Pons (tissue), 1 donor: ENCODE results near the gene MAP2K5.
A peak's percentile ranks its signal among the peaks of the same experiment; 100 is the strongest.
"Not testable (repeated sequence)": the region's sequence is repeated elsewhere in the genome, so short reads cannot be mapped to it uniquely, and the experiment has no call there.

Source experiments
- DNase-seq: peaks from one replicate; pipeline ENCODE4 v3.0.0-alpha.2; 2016; ENCODE audit warnings: low spot score

MAP2K5 gene

GRCh38 chr15:67672834-67673233, 130.3 kb downstream of the MAP2K5 start:
- DNase-seq = not testable (repeated sequence)

DNA sequence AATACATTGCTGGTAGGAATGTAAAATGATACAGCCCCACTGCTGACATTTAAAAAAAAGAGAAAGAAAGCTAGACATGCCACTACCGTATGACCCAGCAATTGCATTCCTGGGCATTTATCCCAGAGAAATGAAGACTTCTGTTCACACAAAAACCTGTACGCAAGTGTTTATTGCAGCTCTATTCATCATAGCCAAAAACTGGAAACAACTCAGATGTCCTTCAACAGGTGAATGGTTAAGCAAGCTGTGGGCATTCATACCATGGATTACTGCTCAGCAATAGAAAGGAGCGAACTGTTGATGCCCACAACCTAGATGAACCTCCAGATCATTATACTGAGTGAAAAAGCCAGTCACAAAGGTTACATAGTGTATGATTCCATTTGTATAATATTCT, 132.5 kb downstream of the MAP2K5 start:
- no peak for DNase-seq

GRCh38 chr15:67678089-67678488, 135.6 kb downstream of the MAP2K5 start:
- DNase-seq = no peak

DNA sequence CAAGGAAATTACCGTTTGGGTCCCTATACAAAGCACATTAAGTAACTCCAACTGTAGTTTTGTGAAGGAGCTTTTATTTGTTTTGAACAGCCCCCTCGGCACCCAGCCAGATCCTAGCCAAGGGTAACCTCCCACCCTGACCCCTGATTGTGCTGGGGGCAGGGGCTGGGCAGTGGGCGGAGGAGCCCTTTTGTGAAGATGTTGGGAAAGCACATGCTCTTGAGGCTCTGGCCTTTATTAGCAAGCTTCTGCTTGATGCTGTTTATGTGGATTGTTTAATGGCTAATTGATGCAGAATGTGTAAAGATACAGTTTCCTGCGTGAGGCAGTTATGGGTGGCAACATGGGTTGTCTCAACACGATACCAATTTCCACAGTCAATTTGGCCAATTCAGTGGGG, 136.5 kb downstream of the MAP2K5 start:
- no peak for DNase-seq

DNA sequence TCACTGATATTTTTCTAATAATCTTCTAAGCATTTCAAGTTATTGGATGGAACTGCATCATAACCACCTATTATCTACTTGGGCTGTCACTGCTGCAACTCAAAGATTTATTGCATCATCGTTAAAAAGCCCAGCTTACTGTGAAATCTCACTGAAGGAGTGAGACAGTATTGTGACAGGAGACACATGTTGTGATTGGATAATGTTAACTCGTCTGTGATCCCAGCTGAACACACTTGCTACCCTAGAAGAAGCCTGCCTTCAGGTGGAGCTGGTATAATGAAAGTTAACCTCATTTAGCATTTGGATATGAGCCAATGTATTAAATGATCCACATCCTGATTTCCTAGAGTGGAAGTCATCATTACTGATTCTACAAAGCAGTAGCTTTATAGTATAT, 138.1 kb downstream of the MAP2K5 start:
- no peak for DNase-seq

GRCh38 chr15:67685008-67685599, 142.6 kb downstream of the MAP2K5 start:
- no peak for DNase-seq

DNA sequence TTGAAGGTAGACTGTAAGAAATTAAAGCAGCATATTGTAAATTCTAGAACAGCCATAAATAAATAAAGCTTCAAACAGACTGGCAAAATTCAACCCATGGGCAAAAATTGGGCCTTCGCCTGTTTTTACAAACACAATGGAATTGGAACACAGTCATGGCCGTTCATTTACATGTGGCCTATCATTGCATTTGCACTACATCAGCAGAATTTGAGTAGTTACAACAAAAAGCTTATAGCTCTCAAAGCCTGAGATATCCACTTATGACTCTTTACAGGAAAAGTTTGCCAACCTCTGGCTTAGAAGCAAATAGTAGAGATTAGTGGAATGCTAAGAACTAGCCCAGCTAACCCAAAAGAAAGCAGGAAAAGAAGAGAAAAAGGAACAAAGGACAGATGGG, 143.2 kb downstream of the MAP2K5 start:
- DNase-seq = no peak

DNA sequence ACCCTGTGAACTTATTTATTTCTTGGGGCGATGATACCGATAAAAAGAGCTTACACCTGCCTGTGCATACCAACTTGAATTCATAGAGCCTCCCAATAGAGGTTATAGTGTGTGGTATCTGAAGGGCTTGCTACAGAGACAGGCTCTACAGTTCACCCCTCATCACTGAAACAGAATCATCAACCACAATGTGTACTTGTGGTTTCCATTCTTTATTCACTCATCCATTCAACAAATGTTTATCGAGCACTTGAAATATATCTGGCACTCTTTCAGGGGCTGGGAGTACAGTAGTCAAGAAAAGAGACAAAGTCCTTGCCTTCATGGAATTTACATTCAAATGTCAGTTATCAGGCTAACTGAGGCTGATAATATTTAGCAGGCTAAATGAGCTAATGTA, 148.4 kb downstream of the MAP2K5 start:
- DNase-seq = peak; percentile 16

- DNase-seq = peak; percentile 91
Measured at GRCh38 chr15:67691450-67691849, 148.9 kb downstream of the MAP2K5 start.

- DNase-seq = no peak
Measured at GRCh38 chr15:67692573-67692972, 150.1 kb downstream of the MAP2K5 start.

- DNase-seq = no peak
Measured at GRCh38 chr15:67696087-67696486, 153.6 kb downstream of the MAP2K5 start.

- DNase-seq = no peak
Measured at GRCh38 chr15:67700023-67700422, 157.5 kb downstream of the MAP2K5 start.

DNA sequence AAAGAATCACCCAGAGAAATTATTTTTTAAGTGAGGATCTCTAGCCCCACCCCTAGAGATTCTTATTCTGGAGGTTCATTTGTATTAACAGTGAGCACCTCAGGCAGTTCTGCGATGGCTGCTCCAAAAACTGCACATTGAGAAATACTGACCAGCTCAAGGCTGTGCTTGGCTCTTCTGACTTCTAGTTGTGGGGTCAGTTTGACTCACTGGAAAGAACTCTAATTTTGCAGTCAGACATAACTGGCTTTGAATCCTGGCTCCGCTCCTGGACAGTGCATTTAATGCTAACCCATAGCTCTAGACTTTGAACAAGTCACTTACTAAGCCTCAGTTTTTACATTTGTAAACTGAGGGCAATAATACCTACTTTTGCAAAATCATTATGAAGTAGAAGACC, 159.2 kb downstream of the MAP2K5 start:
- DNase-seq = no peak

DNA sequence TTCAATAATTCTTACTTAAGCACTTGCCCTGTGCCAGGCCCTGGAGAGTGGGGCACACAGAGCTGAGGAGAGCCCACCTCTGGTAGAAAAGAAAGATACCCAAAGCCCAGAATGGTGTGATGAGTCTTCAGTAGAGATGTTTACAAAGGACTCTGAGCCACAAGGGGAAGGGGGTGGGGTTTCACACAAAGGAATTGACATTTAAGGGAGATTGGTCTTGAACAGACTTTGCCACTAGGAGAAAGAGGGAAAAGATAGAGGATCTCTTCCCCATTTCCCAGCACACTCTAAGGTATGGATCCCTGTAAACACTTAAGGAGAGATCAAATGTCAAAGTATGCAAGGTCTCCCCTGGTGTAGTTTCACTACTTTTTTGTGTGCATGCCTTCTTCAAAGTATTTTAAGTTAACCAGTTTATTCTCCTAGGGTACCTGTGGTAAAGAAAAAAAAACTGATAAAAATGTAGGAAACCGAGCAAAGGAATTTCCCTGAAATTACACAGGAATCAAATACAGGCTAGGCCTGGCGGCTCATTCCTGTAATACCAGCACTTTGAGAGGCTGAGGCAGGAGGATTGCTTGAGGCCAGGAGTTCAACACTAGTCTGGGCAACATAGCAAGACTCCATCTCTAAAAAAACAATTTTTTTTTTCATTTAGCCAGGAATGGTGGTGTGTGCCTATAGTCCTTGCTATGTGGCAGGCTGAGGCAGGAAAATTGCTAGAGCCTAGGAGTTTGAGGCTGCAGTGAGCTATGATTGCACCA, 165.2 kb downstream of the MAP2K5 start:
- no peak for DNase-seq

DNA sequence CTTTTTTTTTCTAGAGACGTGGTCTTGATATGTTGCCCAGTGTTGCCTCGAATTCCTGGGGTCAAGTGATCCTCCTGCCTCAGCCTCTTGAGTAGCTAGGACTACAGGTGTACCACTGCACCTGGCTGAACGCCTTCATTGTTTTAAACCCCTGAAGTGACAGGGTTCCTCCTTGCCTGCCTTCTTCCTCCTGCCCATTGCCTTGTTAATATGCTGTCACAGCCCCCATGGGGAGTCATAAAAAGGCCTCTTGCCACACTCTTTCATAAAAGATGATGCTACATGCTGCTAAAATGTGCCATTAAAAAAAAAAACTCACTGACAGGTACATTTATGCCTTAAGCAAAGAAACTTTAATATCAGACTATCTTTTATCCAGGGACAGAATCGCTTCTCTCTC, 166.0 kb downstream of the MAP2K5 start:
- DNase-seq = no peak

GRCh38 chr15:67715170-67715569, 172.7 kb downstream of the MAP2K5 start:
- DNase-seq = peak; percentile 91

DNA sequence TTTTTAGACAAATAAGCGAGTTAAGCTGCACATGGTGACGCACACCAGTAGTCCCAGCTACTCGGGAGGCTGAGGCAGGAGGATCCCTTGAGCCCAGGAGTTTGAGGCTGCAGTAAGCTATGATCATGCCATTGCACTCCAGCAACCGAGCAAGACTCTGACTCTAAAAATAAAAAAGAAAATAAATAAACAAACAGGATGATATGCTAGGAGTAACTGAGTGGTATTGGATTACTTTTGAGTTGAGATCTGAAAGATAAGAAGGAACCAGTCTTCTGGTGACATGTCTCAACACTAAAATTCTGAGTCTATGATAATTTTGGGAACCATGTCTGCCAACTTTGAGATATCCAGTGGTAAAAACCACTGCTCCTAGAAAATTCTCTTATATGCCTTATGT, 173.7 kb downstream of the MAP2K5 start:
- DNase-seq = no peak

DNA sequence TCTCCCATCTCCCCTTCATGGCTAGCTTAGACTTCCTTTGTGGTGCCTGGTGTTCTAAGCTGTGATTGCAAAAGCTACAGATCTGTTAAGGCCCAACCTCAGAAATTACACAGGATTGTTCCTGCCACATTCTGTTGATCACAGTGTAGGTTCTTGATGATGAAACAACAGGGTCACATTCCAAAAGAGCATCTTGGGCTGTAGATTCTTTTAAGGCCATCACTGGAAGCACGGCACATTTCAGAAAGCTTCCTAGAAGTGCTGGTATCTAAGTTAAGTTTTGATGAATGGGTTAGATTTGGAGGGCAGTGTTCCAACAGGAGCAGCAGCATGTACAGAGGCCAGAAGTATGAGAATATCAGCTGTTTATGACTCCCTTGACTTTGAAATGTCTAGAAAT, 175.3 kb downstream of the MAP2K5 start:
- DNase-seq = no peak

- DNase-seq = no peak
Measured at GRCh38 chr15:67719330-67719959, 176.9 kb downstream of the MAP2K5 start.

DNA sequence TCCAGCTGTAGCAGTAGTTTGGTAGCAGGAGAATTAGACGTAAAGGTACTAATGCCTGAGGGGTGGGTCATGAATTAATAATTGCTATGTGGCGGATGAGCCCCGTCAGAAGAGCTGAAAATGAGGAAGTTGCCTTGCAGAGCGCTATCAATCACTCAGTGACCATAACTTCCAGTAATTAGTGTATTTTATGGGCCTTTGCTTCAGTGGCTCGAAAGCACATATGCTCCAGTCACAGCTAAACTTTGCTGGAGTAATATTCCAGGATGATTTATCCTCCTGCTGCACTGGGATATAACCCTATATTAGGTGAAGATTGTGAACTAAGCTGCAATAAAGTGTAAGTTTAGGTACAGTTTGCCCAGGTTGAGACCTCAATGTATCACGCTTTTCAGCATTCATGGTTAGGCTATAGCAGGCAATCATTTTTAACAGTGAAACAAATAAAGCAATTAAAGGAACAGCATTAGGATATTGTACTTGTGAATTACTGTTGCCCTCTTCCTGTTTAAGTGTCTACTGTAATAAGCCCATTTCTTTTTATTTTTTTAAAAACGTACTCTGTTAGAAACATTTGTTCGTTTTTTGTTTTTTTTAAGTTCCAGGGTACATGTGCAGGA, 178.2 kb downstream of the MAP2K5 start:
- no peak for DNase-seq

GRCh38 chr15:67722030-67722817, 179.7 kb downstream of the MAP2K5 start:
- DNase-seq = no peak
